Measurements from ENCODE around the gene NEK10. TPM values are rescaled to one million over a fixed set of nuclear protein-coding genes. Genes with fewer than 3 reads are reported as not detected.

The NEK10 gene
- total and polyA plus RNA-seq, 2 of the 13 experiments (the other 11 are each of a cell fraction or from before 2014, with no cell fraction given), result 2.8 to 14.2 TPM

DNA sequence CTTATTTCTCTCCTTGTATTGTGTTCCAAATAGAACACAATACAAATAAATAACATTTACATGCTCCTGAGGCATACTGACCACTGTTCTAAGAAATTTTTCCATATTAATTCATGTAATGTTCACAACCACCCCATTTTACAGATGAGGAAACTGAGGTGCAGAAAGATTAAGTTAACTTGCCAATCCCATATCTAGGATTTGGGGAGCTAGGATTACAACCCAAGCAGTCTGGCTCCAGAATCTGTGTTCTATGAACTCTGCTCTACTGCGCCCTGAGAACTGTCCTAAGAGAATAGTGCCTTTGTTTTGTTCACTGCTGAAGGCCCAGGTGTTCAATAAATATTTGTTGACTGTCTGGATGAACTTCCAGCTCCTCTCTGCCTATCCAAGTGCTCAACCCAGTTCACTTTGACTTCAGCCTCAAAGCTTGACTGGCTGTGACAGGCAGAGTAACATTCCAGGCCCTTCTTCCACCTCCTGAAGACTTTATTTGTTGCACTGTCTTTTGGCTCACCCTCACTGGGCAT, 3.1 kb downstream of the NEK10 start (continued):
- TF ChIP-seq, protein P1, sequence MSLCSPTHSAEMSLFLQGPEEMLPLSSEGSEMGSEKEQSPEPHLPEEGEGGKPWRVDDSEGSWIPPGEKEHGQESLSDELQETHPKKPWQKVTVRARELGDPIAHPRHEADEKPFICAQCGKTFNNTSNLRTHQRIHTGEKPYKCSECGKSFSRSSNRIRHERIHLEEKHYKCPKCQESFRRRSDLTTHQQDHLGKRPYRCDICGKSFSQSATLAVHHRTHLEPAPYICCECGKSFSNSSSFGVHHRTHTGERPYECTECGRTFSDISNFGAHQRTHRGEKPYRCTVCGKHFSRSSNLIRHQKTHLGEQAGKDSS (CRISPR knock-in tag; IDR thresholded peaks at IDR 0.05; ENCODE audit: borderline replicate concordance, low read depth), result peak; percentile 99
- TF ChIP-seq THAP11 (CRISPR knock-in tag; IDR thresholded peaks at IDR 0.05) (no peak; the same call in 1 of the 2 replicates), ZNF629 (CRISPR knock-in tag; conservative IDR thresholded peaks at IDR 0.05) (peak; percentile 100), SALL1 (CRISPR knock-in tag; IDR thresholded peaks at IDR 0.05) (peak; percentile 93), AHR (CRISPR knock-in tag; IDR thresholded peaks at IDR 0.05) (no peak), PLRG1 (conservative IDR thresholded peaks at IDR 0.05) (no peak), AKAP8 (CRISPR knock-in tag; IDR thresholded peaks at IDR 0.05) (no peak), CBFB (CRISPR knock-in tag; IDR thresholded peaks at IDR 0.05) (no peak), ZNF441 (CRISPR knock-in tag; IDR thresholded peaks at IDR 0.05; ENCODE audit: borderline replicate concordance) (no peak), CCDC6 (CRISPR knock-in tag; IDR thresholded peaks at IDR 0.05) (no peak), ZSCAN12 (CRISPR knock-in tag; IDR thresholded peaks at IDR 0.05) (no peak), NFE2 (CRISPR knock-in tag; IDR thresholded peaks at IDR 0.05) (no peak), NCOA5 (CRISPR knock-in tag; IDR thresholded peaks at IDR 0.05) (no peak), ZNF563 (CRISPR knock-in tag; IDR thresholded peaks at IDR 0.05) (no peak), GATAD2A (CRISPR knock-in tag; IDR thresholded peaks at IDR 0.05) (peak; percentile 91), AGO1 (IDR thresholded peaks at IDR 0.05; ENCODE audit: low read depth, low read length, poor library complexity, severe bottlenecking) (no peak), BCL6 (CRISPR knock-in tag; IDR thresholded peaks at IDR 0.05) (peak; percentile 89)
- TF ChIP-seq, protein P2, sequence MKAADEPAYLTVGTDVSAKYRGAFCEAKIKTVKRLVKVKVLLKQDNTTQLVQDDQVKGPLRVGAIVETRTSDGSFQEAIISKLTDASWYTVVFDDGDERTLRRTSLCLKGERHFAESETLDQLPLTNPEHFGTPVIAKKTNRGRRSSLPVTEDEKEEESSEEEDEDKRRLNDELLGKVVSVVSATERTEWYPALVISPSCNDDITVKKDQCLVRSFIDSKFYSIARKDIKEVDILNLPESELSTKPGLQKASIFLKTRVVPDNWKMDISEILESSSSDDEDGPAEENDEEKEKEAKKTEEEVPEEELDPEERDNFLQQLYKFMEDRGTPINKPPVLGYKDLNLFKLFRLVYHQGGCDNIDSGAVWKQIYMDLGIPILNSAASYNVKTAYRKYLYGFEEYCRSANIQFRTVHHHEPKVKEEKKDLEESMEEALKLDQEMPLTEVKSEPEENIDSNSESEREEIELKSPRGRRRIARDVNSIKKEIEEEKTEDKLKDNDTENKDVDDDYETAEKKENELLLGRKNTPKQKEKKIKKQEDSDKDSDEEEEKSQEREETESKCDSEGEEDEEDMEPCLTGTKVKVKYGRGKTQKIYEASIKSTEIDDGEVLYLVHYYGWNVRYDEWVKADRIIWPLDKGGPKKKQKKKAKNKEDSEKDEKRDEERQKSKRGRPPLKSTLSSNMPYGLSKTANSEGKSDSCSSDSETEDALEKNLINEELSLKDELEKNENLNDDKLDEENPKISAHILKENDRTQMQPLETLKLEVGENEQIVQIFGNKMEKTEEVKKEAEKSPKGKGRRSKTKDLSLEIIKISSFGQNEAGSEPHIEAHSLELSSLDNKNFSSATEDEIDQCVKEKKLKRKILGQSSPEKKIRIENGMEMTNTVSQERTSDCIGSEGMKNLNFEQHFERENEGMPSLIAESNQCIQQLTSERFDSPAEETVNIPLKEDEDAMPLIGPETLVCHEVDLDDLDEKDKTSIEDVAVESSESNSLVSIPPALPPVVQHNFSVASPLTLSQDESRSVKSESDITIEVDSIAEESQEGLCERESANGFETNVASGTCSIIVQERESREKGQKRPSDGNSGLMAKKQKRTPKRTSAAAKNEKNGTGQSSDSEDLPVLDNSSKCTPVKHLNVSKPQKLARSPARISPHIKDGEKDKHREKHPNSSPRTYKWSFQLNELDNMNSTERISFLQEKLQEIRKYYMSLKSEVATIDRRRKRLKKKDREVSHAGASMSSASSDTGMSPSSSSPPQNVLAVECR (CRISPR knock-in tag; IDR thresholded peaks at IDR 0.05; ENCODE audit: borderline replicate concordance), result peak; percentile 64; the same call in 1 of the 2 replicates
- TF ChIP-seq, protein P3, sequence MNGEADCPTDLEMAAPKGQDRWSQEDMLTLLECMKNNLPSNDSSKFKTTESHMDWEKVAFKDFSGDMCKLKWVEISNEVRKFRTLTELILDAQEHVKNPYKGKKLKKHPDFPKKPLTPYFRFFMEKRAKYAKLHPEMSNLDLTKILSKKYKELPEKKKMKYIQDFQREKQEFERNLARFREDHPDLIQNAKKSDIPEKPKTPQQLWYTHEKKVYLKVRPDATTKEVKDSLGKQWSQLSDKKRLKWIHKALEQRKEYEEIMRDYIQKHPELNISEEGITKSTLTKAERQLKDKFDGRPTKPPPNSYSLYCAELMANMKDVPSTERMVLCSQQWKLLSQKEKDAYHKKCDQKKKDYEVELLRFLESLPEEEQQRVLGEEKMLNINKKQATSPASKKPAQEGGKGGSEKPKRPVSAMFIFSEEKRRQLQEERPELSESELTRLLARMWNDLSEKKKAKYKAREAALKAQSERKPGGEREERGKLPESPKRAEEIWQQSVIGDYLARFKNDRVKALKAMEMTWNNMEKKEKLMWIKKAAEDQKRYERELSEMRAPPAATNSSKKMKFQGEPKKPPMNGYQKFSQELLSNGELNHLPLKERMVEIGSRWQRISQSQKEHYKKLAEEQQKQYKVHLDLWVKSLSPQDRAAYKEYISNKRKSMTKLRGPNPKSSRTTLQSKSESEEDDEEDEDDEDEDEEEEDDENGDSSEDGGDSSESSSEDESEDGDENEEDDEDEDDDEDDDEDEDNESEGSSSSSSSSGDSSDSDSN (CRISPR knock-in tag; IDR thresholded peaks at IDR 0.05), result peak; percentile 53; the same call in 1 of the 2 replicates
- TF ChIP-seq, protein P4, sequence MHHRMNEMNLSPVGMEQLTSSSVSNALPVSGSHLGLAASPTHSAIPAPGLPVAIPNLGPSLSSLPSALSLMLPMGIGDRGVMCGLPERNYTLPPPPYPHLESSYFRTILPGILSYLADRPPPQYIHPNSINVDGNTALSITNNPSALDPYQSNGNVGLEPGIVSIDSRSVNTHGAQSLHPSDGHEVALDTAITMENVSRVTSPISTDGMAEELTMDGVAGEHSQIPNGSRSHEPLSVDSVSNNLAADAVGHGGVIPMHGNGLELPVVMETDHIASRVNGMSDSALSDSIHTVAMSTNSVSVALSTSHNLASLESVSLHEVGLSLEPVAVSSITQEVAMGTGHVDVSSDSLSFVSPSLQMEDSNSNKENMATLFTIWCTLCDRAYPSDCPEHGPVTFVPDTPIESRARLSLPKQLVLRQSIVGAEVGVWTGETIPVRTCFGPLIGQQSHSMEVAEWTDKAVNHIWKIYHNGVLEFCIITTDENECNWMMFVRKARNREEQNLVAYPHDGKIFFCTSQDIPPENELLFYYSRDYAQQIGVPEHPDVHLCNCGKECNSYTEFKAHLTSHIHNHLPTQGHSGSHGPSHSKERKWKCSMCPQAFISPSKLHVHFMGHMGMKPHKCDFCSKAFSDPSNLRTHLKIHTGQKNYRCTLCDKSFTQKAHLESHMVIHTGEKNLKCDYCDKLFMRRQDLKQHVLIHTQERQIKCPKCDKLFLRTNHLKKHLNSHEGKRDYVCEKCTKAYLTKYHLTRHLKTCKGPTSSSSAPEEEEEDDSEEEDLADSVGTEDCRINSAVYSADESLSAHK (CRISPR knock-in tag; IDR thresholded peaks at IDR 0.05; ENCODE audit: borderline replicate concordance), result no peak
- TF ChIP-seq, protein P5, sequence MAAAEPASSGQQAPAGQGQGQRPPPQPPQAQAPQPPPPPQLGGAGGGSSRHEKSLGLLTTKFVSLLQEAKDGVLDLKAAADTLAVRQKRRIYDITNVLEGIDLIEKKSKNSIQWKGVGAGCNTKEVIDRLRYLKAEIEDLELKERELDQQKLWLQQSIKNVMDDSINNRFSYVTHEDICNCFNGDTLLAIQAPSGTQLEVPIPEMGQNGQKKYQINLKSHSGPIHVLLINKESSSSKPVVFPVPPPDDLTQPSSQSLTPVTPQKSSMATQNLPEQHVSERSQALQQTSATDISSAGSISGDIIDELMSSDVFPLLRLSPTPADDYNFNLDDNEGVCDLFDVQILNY (CRISPR knock-in tag; conservative IDR thresholded peaks at IDR 0.05), result no peak

All from HepG2 (cell line).